HepG2 (cell line): ENCODE measurements around the gene MCC.

Source experiments
- AHR ChIP-seq: IDR thresholded peaks from 2 replicates; pipeline ENCODE4 v1.6.1; 2018; ENCODE audit warnings: missing genetic modification reagents, missing compliant biosample characterization
- BRCA1 ChIP-seq: sonication (generic); formaldehyde crosslinking; IDR thresholded peaks from 2 replicates; pipeline ENCODE4 v1.4.0; 2020; ENCODE audit warnings: missing genetic modification reagents
- CHD4 ChIP-seq: fragments of 200-600 bp; sonication (generic); IDR thresholded peaks from 2 replicates; pipeline ENCODE4 v1.7.0; 2017; ENCODE audit warnings: mild to moderate bottlenecking, low read length, borderline replicate concordance
- KAT7 ChIP-seq: IDR thresholded peaks from 2 replicates; pipeline ENCODE4 v1.6.1; 2018; ENCODE audit warnings: borderline replicate concordance, missing compliant biosample characterization
- SSRP1 ChIP-seq: IDR thresholded peaks from 2 replicates; pipeline ENCODE4 v1.6.1; 2016; ENCODE audit warnings: control low read depth
- TARDBP ChIP-seq: sonication (generic); formaldehyde crosslinking; IDR thresholded peaks from 2 replicates; pipeline ENCODE4 v1.8.0; 2022; ENCODE audit warnings: mild to moderate bottlenecking, missing genetic modification reagents
- ZMAT5 ChIP-seq: sonication (generic); formaldehyde crosslinking; IDR thresholded peaks from 2 replicates; pipeline ENCODE4 v1.5.0; 2020; ENCODE audit warnings: mild to moderate bottlenecking, low read depth, missing genetic modification reagents, borderline replicate concordance
- ZNF253 ChIP-seq: sonication (generic); formaldehyde crosslinking; IDR thresholded peaks from 2 replicates; pipeline ENCODE4 v1.8.0; 2022; ENCODE audit warnings: mild to moderate bottlenecking, missing genetic modification reagents, borderline replicate concordance
- ZNF709 ChIP-seq: sonication (generic); formaldehyde crosslinking; IDR thresholded peaks from 2 replicates; pipeline ENCODE4 v1.5.0; 2020; ENCODE audit warnings: mild to moderate bottlenecking, missing genetic modification reagents
- TF ChIP-seq, protein P1 (sequence below): sonication (generic); formaldehyde crosslinking; IDR thresholded peaks from 2 replicates; pipeline ENCODE4 v1.5.0; 2020; ENCODE audit warnings: mild to moderate bottlenecking, missing genetic modification reagents, moderate library complexity

GRCh38 chr5:113195771-113196170, 292.5 kb downstream of the MCC start:
- no peak for TF ChIP-seq SSRP1 (CRISPR knock-in tag)
- TF ChIP-seq AHR (CRISPR knock-in tag), result no peak
- TF ChIP-seq KAT7 (CRISPR knock-in tag), result no peak
- TF ChIP-seq TARDBP (CRISPR knock-in tag), result no peak
- no peak for TF ChIP-seq ZMAT5 (CRISPR knock-in tag)
- TF ChIP-seq, protein P1, sequence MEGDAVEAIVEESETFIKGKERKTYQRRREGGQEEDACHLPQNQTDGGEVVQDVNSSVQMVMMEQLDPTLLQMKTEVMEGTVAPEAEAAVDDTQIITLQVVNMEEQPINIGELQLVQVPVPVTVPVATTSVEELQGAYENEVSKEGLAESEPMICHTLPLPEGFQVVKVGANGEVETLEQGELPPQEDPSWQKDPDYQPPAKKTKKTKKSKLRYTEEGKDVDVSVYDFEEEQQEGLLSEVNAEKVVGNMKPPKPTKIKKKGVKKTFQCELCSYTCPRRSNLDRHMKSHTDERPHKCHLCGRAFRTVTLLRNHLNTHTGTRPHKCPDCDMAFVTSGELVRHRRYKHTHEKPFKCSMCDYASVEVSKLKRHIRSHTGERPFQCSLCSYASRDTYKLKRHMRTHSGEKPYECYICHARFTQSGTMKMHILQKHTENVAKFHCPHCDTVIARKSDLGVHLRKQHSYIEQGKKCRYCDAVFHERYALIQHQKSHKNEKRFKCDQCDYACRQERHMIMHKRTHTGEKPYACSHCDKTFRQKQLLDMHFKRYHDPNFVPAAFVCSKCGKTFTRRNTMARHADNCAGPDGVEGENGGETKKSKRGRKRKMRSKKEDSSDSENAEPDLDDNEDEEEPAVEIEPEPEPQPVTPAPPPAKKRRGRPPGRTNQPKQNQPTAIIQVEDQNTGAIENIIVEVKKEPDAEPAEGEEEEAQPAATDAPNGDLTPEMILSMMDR (CRISPR knock-in tag), result no peak
- TF ChIP-seq ZNF709 (CRISPR knock-in tag), result no peak
- no peak for TF ChIP-seq BRCA1 (CRISPR knock-in tag)
- TF ChIP-seq CHD4, result no peak
- no peak for TF ChIP-seq ZNF253 (CRISPR knock-in tag)
